Measurements from ENCODE around the gene CPT1C. TPM values are rescaled to one million over a fixed set of nuclear protein-coding genes. Genes with fewer than 3 reads are reported as not detected.

CPT1C gene
- 0.61 TPM for total RNA-seq
- 3.5 TPM for polyA plus RNA-seq
- long read RNA-seq, donor 1 = 0 reads
- long read RNA-seq, donor 2 = 0 reads
- long read RNA-seq, donor 3 = 0 reads
- long read RNA-seq, donor 4 = 0 reads
- long read RNA-seq, donor 5 = 0 reads
- long read RNA-seq, donor 6 = 0 reads
- long read RNA-seq, donor 7 = 0 reads
- long read RNA-seq, donor 8 = 0 reads
- long read RNA-seq, donor 9 = 0 reads
- long read RNA-seq, donor 10 = 0 reads

DNA sequence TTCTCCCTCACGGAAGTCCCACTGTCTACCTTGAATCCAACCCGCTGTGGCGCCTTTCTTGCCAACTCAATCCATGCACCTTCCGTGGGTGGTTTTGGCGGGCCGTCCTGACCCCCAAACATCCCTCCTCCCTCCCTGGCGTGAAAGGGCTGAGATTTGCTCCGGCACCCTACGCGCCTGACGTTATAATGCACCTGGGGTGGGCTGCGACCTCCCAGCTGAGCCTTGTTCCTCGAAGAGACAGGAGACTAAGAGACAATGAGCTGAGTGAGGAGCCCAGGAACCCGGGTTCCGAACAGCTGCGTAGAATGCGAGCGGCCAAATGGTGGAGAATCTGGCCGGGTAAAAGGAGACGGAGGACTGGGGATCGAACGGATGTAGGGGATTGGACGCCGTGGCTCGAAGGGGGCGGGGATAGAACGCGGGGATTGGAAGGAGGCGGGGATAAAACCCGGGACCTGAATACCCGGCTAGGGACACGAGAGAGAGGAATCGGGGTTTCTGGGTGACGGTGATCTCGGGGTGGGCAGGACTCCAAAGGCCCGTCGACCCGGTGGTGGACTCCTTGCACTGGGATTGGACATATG, at the start of gene CPT1C:
TSS of gene CPT1C (plus strand) at position 461 of the 587 bp plus-strand sequence. CDS start 1,137 bp downstream, outside the sequence.
- H3K36me3 ChIP-seq (ENCODE audit: control insufficient read depth in 2 of 2, insufficient read depth in 2 of 2, low read length in 1 of 2) = peaks cover 12 to 23% of the 10 kb centered on the region in 2 donors
- H3K9me3 ChIP-seq (ENCODE audit: control insufficient read depth in 2 of 2, insufficient read depth in 1 of 2, low read length in 1 of 2) = peaks cover 0 to 20% of the 10 kb centered on the region in 2 donors
- peak in 1 of 9 donors; percentile 36 for DNase-seq (ENCODE audit: low read depth in 6 of 9, low spot score in 9 of 9)
- H3K4me3 ChIP-seq (ENCODE audit: low read length in 2 of 2) = peak within 1 kb of the TSS; percentile 16 to 34
- no peak within 1 kb of the TSS for H3K27ac ChIP-seq (ENCODE audit: low read depth in 1 of 2, low read length in 1 of 2)
- H3K4me1 ChIP-seq (ENCODE audit: control insufficient read depth in 2 of 2, insufficient read depth in 2 of 2, low read length in 2 of 2) = peaks cover 4 to 15% of the 10 kb centered on the region in 2 donors
- H3K27me3 ChIP-seq (ENCODE audit: control insufficient read depth in 2 of 2, insufficient read depth in 1 of 2, low read length in 1 of 2) = peaks cover 23 to 49% of the 10 kb centered on the region in 2 donors
- WGBS = 8% methylated on average over 38 of the region's 38 CpGs

- under 1% methylated on average over 87 of the region's 87 CpGs for WGBS
- peak within 1 kb of the TSS; percentile 66 to 91 for H3K4me3 ChIP-seq (ENCODE audit: low read length in 2 of 2)
- peaks cover 16 to 44% of the 10 kb centered on the region in 2 donors for H3K4me1 ChIP-seq (ENCODE audit: control insufficient read depth in 2 of 2, insufficient read depth in 2 of 2, low read length in 2 of 2)
- H3K27ac ChIP-seq (ENCODE audit: low read depth in 1 of 2, low read length in 1 of 2) = peak within 1 kb of the TSS; percentile 88 to 93
- peaks cover 7 to 28% of the 10 kb centered on the region in 2 donors for H3K27me3 ChIP-seq (ENCODE audit: control insufficient read depth in 2 of 2, insufficient read depth in 1 of 2, low read length in 1 of 2)
- H3K9me3 ChIP-seq (ENCODE audit: control insufficient read depth in 2 of 2, insufficient read depth in 1 of 2, low read length in 1 of 2) = no peaks in the 10 kb centered on the region
- DNase-seq (ENCODE audit: low read depth in 6 of 9, low spot score in 9 of 9) = peak; percentile 94 to 100 (median 98)
- peaks cover 14 to 26% of the 10 kb centered on the region in 2 donors for H3K36me3 ChIP-seq (ENCODE audit: control insufficient read depth in 2 of 2, insufficient read depth in 2 of 2, low read length in 1 of 2)
These were observed 49.0 kb upstream of the CPT1C start, which contains the start of gene SCAF1 for GRCh38 chr19:49641688-49642491. Gene SCAF1 (plus strand): TSS chr19:49642209. CDS start chr19:49645027, 2,818 bp downstream.

GRCh38 chr19:49642492-49643035, 48.4 kb upstream of the CPT1C start:
- WGBS = 16% methylated on average over 5 of the region's 5 CpGs
- DNase-seq (ENCODE audit: low read depth in 6 of 9, low spot score in 9 of 9) = peak in 1 of 9 donors; percentile 23
- Histone ChIP-seq H3K4me3 (ENCODE audit: low read length in 2 of 2) (peak overlapping the region; percentile 66 to 91), H3K27ac (ENCODE audit: low read depth in 1 of 2, low read length in 1 of 2) (peak overlapping the region; percentile 47 to 75), H3K4me1 (ENCODE audit: control insufficient read depth in 2 of 2, insufficient read depth in 2 of 2, low read length in 2 of 2) (peaks cover 16 to 44% of the 10 kb centered on the region in 2 donors), H3K9me3 (ENCODE audit: control insufficient read depth in 2 of 2, insufficient read depth in 1 of 2, low read length in 1 of 2) (no peaks in the 10 kb centered on the region), H3K36me3 (ENCODE audit: control insufficient read depth in 2 of 2, insufficient read depth in 2 of 2, low read length in 1 of 2) (peaks cover 21 to 33% of the 10 kb centered on the region in 2 donors), H3K27me3 (ENCODE audit: control insufficient read depth in 2 of 2, insufficient read depth in 1 of 2, low read length in 1 of 2) (peaks cover 7 to 22% of the 10 kb centered on the region in 2 donors)

GRCh38 chr19:49643466-49643865, 47.5 kb upstream of the CPT1C start:
- Histone ChIP-seq H3K27ac (ENCODE audit: low read depth in 1 of 2, low read length in 1 of 2) (no peak overlapping the region), H3K4me1 (ENCODE audit: control insufficient read depth in 2 of 2, insufficient read depth in 2 of 2, low read length in 2 of 2) (peaks cover 16 to 40% of the 10 kb centered on the region in 2 donors), H3K4me3 (ENCODE audit: low read length in 2 of 2) (no peak overlapping the region), H3K36me3 (ENCODE audit: control insufficient read depth in 2 of 2, insufficient read depth in 2 of 2, low read length in 1 of 2) (peaks cover 24 to 38% of the 10 kb centered on the region in 2 donors), H3K9me3 (ENCODE audit: control insufficient read depth in 2 of 2, insufficient read depth in 1 of 2, low read length in 1 of 2) (no peaks in the 10 kb centered on the region), H3K27me3 (ENCODE audit: control insufficient read depth in 2 of 2, insufficient read depth in 1 of 2, low read length in 1 of 2) (peaks cover 5 to 14% of the 10 kb centered on the region in 2 donors)
- no peak for DNase-seq (ENCODE audit: low read depth in 6 of 9, low spot score in 9 of 9)
- WGBS = 94% methylated on average over 2 of the region's 2 CpGs

DNA sequence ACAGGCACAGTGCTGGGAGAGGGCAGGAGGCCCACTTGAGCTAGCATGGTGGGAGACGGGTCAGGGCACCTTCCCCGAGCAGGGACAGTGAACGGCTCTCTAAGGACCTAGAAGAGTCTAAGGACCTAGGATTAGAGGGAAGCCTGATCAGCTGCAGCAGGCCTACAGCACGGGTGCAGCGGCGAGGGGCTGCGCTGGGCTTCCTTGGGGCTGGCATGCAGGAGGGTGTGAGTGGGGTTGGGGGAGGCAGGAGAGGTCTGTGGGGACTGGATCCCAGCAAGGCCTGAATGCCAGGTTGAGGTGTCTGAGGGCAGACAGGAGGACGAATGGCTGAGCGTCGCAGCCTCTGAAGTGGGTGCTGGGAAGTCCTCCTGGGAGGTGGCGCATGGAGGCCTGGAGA, 45.3 kb upstream of the CPT1C start:
- 98% methylated on average over 11 of the region's 11 CpGs for WGBS
- no peaks in the 10 kb centered on the region for H3K27me3 ChIP-seq (ENCODE audit: control insufficient read depth in 2 of 2, insufficient read depth in 1 of 2, low read length in 1 of 2)
- no peak overlapping the region for H3K4me3 ChIP-seq (ENCODE audit: low read length in 2 of 2)
- H3K27ac ChIP-seq (ENCODE audit: low read depth in 1 of 2, low read length in 1 of 2) = no peak overlapping the region
- peaks cover 16 to 26% of the 10 kb centered on the region in 2 donors for H3K4me1 ChIP-seq (ENCODE audit: control insufficient read depth in 2 of 2, insufficient read depth in 2 of 2, low read length in 2 of 2)
- no peaks in the 10 kb centered on the region for H3K9me3 ChIP-seq (ENCODE audit: control insufficient read depth in 2 of 2, insufficient read depth in 1 of 2, low read length in 1 of 2)
- peaks cover 42 to 54% of the 10 kb centered on the region in 2 donors for H3K36me3 ChIP-seq (ENCODE audit: control insufficient read depth in 2 of 2, insufficient read depth in 2 of 2, low read length in 1 of 2)
- DNase-seq (ENCODE audit: low read depth in 6 of 9, low spot score in 9 of 9) = no peak

DNA sequence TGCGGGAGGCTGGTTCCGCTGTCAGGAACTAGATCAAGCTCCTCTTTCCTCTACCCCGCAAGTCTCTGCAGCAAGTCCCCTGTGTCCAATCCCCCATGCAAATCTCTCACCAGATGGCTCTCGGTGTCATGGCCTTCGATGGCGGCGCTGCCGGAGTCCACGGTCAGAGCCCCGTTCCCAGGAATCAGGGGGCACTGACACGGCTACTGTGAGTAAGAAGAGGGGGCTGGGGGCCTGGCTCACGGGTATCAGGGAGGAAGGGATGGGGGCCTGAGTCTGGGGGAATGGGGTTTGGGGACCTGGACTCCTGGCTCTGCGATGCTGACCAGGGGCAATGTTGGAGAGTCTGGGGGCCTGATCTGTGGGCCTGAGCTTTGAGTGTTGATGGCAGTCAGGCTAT, 44.9 kb upstream of the CPT1C start:
- Histone ChIP-seq H3K27me3 (ENCODE audit: control insufficient read depth in 2 of 2, insufficient read depth in 1 of 2, low read length in 1 of 2) (no peaks in the 10 kb centered on the region), H3K4me1 (ENCODE audit: control insufficient read depth in 2 of 2, insufficient read depth in 2 of 2, low read length in 2 of 2) (peaks cover 12 to 22% of the 10 kb centered on the region in 2 donors), H3K36me3 (ENCODE audit: control insufficient read depth in 2 of 2, insufficient read depth in 2 of 2, low read length in 1 of 2) (peaks cover 46 to 56% of the 10 kb centered on the region in 2 donors), H3K9me3 (ENCODE audit: control insufficient read depth in 2 of 2, insufficient read depth in 1 of 2, low read length in 1 of 2) (no peaks in the 10 kb centered on the region), H3K4me3 (ENCODE audit: low read length in 2 of 2) (no peak overlapping the region), H3K27ac (ENCODE audit: low read depth in 1 of 2, low read length in 1 of 2) (no peak overlapping the region)
- 98% methylated on average over 13 of the region's 13 CpGs for WGBS
- DNase-seq (ENCODE audit: low read depth in 6 of 9, low spot score in 9 of 9) = no peak

DNA sequence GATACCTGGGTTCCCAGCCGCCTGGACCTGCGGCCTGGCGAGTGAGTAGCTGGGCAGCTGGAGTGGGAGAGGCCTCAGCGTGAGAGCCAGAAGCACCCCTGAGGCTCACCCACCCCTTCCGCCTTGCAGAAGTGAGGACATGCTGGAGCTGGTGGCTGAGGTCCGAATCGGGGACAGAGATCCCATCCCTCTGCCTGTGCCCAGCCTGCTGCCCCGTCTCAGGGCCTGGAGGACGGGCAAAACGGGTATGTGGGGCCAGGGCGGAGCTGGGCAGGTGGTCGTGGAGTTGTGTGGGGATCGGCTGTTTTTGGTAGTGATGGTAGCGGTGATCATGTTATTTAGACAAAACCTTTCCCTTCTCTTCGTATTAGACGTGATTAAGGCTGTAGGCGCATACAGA, 44.3 kb upstream of the CPT1C start:
- WGBS = 98% methylated on average over 17 of the region's 17 CpGs
- no peaks in the 10 kb centered on the region for H3K9me3 ChIP-seq (ENCODE audit: control insufficient read depth in 2 of 2, insufficient read depth in 1 of 2, low read length in 1 of 2)
- peaks cover 9 to 16% of the 10 kb centered on the region in 2 donors for H3K4me1 ChIP-seq (ENCODE audit: control insufficient read depth in 2 of 2, insufficient read depth in 2 of 2, low read length in 2 of 2)
- no peaks in the 10 kb centered on the region for H3K27me3 ChIP-seq (ENCODE audit: control insufficient read depth in 2 of 2, insufficient read depth in 1 of 2, low read length in 1 of 2)
- no peak overlapping the region for H3K27ac ChIP-seq (ENCODE audit: low read depth in 1 of 2, low read length in 1 of 2)
- no peak overlapping the region for H3K4me3 ChIP-seq (ENCODE audit: low read length in 2 of 2)
- peaks cover 51 to 60% of the 10 kb centered on the region in 2 donors for H3K36me3 ChIP-seq (ENCODE audit: control insufficient read depth in 2 of 2, insufficient read depth in 2 of 2, low read length in 1 of 2)
- DNase-seq (ENCODE audit: low read depth in 6 of 9, low spot score in 9 of 9) = no peak

- Histone ChIP-seq H3K4me3 (ENCODE audit: low read length in 2 of 2) (no peak overlapping the region), H3K27me3 (ENCODE audit: control insufficient read depth in 2 of 2, insufficient read depth in 1 of 2, low read length in 1 of 2) (no peaks in the 10 kb centered on the region), H3K27ac (ENCODE audit: low read depth in 1 of 2, low read length in 1 of 2) (no peak overlapping the region), H3K9me3 (ENCODE audit: control insufficient read depth in 2 of 2, insufficient read depth in 1 of 2, low read length in 1 of 2) (no peaks in the 10 kb centered on the region), H3K4me1 (ENCODE audit: control insufficient read depth in 2 of 2, insufficient read depth in 2 of 2, low read length in 2 of 2) (no peaks in the 10 kb centered on the region), H3K36me3 (ENCODE audit: control insufficient read depth in 2 of 2, insufficient read depth in 2 of 2, low read length in 1 of 2) (peaks cover 77 to 90% of the 10 kb centered on the region in 2 donors)
- DNase-seq (ENCODE audit: low read depth in 6 of 9, low spot score in 9 of 9) = no peak
- 98% methylated on average over 72 of the region's 72 CpGs for WGBS
These were observed 39.7 kb upstream of the CPT1C start for GRCh38 chr19:49651029-49651819.
